Measurements from ENCODE around the gene AMPD2.
"Not testable (repeated sequence)": the region's sequence is repeated elsewhere in the genome, so short reads cannot be mapped to it uniquely, and the experiment has no call there.

The AMPD2 gene

GRCh38 chr1:109657395-109657794 is 37.8 kb downstream of the AMPD2 start:
- TF ChIP-seq BHLHE40 (IDR thresholded peaks at IDR 0.05; ENCODE audit: borderline replicate concordance) (no peak), NFRKB (IDR thresholded peaks at IDR 0.05) (no peak), FOXK2 (IDR thresholded peaks at IDR 0.05) (no peak), LEF1 (IDR thresholded peaks at IDR 0.05; ENCODE audit: borderline replicate concordance) (no peak), SP1 (IDR thresholded peaks at IDR 0.05) (no peak), FOXA1 (IDR thresholded peaks at IDR 0.05) (no peak)
- TF ChIP-seq, protein P1, sequence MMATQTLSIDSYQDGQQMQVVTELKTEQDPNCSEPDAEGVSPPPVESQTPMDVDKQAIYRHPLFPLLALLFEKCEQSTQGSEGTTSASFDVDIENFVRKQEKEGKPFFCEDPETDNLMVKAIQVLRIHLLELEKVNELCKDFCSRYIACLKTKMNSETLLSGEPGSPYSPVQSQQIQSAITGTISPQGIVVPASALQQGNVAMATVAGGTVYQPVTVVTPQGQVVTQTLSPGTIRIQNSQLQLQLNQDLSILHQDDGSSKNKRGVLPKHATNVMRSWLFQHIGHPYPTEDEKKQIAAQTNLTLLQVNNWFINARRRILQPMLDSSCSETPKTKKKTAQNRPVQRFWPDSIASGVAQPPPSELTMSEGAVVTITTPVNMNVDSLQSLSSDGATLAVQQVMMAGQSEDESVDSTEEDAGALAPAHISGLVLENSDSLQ (IDR thresholded peaks at IDR 0.05), result no peak
- ChIA-PET CTCF (interaction anchor here (1.1 to 2.3 kb wide), 2 partner anchors 15 to 17 kb away, joined by 4 to 14 read pairs; no protein-coding TSS in a partner anchor), POLR2A (interaction anchor here (2.1 kb wide), 1 partner anchor 11 kb away, joined by 8 read pairs; the partner anchor contains the start of gene GSTM2)
- no peak for DNase-seq (ENCODE audit: extremely low spot score)

DNA sequence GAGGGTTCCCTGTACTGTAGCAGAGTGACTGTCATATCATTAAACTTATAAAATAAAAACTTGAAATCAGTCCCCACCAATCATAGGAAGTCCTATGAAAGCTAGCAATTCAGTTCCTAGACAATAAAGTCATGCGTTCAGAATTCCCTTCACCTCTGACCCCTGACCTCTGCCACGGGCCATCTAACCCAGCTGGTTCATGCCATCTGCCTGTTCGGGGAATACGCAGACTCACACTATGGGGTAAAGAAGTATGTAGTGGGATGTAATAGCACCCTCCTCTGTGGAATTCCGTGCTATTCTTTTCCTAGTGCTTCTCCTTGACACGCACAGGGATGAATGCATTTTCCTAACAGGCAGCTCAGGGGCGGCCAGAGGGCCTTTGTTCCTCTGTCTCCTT is 38.3 kb downstream of the AMPD2 start:
- TF ChIP-seq LEF1 (IDR thresholded peaks at IDR 0.05; ENCODE audit: borderline replicate concordance), result no peak
- no peak for TF ChIP-seq FOXK2 (IDR thresholded peaks at IDR 0.05)
- no peak for TF ChIP-seq NFRKB (IDR thresholded peaks at IDR 0.05)
- TF ChIP-seq, protein P1 (IDR thresholded peaks at IDR 0.05), result no peak
- no peak for TF ChIP-seq FOXM1 (IDR thresholded peaks at IDR 0.05; ENCODE audit: borderline replicate concordance)
- POLR2A ChIA-PET, result interaction anchor here (0.6 kb wide), 1 partner anchor 100 kb away, joined by 3 read pairs; no protein-coding TSS in a partner anchor
- DNase-seq (ENCODE audit: extremely low spot score), result no peak
- CTCF ChIA-PET, result interaction anchor here (1.0 to 2.3 kb wide), 3 partner anchors 8 to 18 kb away, joined by 3 to 14 read pairs (median 4); no protein-coding TSS in a partner anchor

DNA sequence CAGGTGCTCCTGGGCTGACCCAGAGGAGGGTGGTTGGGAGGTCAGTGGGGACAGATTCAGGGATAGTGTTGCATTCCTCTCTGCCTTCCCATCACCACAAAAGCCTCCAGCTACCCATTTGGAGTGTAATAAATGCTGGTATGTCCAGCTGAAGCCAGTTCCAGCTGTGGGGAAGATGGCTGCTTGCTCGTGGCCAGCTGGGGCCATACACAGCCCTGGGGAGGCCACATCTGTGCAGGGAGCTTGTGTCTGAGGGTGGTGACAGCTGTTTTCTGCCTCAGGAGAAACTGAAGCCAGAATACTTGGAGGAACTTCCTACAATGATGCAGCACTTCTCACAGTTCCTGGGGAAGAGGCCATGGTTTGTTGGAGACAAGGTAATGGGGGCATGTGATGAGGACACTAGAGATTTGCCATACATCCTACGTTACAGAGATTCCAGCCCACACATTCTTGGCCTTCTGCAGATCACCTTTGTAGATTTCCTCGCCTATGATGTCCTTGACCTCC is 39.0 kb downstream of the AMPD2 start:
- CTCF ChIA-PET, result interaction anchor here (1.0 to 2.3 kb wide), 2 partner anchors 8 to 19 kb away, joined by 3 to 14 read pairs; no protein-coding TSS in a partner anchor
- POLR2A ChIA-PET, result interaction anchor here (0.6 kb wide), 1 partner anchor 100 kb away, joined by 3 read pairs; no protein-coding TSS in a partner anchor
- TF ChIP-seq ELF4 (IDR thresholded peaks at IDR 0.05) (no peak), FOXA1 (IDR thresholded peaks at IDR 0.05) (no peak), ARNT (IDR thresholded peaks at IDR 0.05) (no peak), SP1 (IDR thresholded peaks at IDR 0.05) (no peak), SUZ12 (IDR thresholded peaks at IDR 0.05) (no peak)
- no peak for DNase-seq (ENCODE audit: extremely low spot score)

DNA sequence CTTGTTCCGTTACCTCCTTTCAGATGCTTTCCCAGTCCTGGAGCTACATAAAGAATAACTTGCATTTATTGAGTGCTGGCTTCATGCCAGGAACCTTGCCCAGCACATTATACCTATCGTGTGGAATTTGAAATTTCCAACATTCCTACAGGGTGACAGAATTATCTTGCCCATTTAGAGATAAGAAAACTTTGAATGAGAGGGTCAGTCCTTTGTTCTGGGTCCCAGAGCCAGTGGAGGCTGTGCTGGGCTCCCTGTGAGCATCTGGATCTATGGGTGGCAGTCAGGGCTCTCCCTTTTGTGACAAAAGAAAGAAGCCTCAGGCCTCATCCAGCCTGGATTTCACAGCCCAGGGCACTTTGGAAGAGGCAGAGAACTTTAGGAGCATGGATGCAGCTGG is 39.5 kb downstream of the AMPD2 start:
- ChIA-PET POLR2A (no interaction called here), CTCF (interaction anchor here (0.6 kb wide), 1 partner anchor 18 kb away, joined by 3 read pairs; no protein-coding TSS in a partner anchor)
- TF ChIP-seq CTBP1 (IDR thresholded peaks at IDR 0.05; ENCODE audit: borderline replicate concordance), result no peak
- no peak for TF ChIP-seq FOXK2 (IDR thresholded peaks at IDR 0.05)
- no peak for TF ChIP-seq HDGF (IDR thresholded peaks at IDR 0.05; ENCODE audit: borderline replicate concordance)
- TF ChIP-seq FOXA1 (IDR thresholded peaks at IDR 0.05), result no peak
- TF ChIP-seq NFRKB (IDR thresholded peaks at IDR 0.05), result no peak
- DNase-seq (ENCODE audit: extremely low spot score), result no peak

- TF ChIP-seq L3MBTL2 (conservative IDR thresholded peaks at IDR 0.05) (no peak), NFRKB (IDR thresholded peaks at IDR 0.05) (no peak), ZNF384 (IDR thresholded peaks at IDR 0.05) (no peak), FOXK2 (IDR thresholded peaks at IDR 0.05) (no peak)
- TF ChIP-seq, protein P1 (IDR thresholded peaks at IDR 0.05), result no peak
- ChIA-PET POLR2A (no interaction called here), CTCF (interaction anchor here (0.6 to 1.0 kb wide), 3 partner anchors 11 to 20 kb away, joined by 3 to 6 read pairs (median 3); no protein-coding TSS in a partner anchor)
- no peak for DNase-seq (ENCODE audit: extremely low spot score)
Measured at GRCh38 chr1:109659997-109660690, 40.5 kb downstream of the AMPD2 start.

DNA sequence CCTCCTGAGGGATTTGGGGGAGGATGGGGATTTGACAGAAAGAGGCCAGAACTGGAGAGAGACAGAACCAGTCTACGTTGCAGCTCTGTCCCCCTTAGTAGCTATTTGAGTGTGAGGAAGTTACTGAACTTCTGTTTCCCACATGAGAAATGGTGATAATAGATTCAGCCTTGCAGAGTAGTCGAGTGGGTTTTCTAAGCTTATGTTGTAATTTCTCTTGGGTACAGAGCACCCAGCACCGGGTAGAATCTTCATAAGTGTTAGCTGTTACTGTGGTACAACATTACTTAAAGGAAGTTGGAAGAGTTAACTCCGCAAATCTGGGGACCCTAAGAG is 41.0 kb downstream of the AMPD2 start:
- POLR2A ChIA-PET; DNase-seq (ENCODE audit: extremely low spot score): not testable (repeated sequence)
- CTCF ChIA-PET, result interaction anchor here (0.6 to 1.0 kb wide), 3 partner anchors 9 to 369 kb away, joined by 3 to 6 read pairs (median 4); no protein-coding TSS in a partner anchor

DNA sequence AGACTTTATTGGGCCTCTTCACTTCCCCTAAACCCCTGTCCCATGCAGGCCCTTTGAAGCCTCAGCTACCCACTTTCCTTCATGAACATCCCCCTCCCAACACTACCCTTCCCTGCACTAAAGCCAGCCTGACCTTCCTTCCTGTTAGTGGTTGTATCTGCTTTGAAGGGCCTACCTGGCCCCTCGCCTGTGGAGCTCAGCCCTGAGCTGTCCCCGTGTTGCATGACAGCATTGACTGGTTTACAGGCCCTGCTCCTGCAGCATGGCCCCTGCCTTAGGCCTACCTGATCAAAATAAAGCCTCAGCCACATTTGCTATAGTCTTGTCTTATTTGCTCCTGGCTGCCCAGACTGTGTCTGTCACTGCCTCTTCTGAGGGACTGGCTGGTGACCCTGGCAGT is 41.8 kb downstream of the AMPD2 start:
- TF ChIP-seq, protein P1 (IDR thresholded peaks at IDR 0.05), result no peak
- TF ChIP-seq SUZ12 (IDR thresholded peaks at IDR 0.05), result no peak
- no peak for TF ChIP-seq TARDBP (IDR thresholded peaks at IDR 0.05)
- no peak for TF ChIP-seq ELF4 (IDR thresholded peaks at IDR 0.05)
- no peak for TF ChIP-seq LEF1 (IDR thresholded peaks at IDR 0.05; ENCODE audit: borderline replicate concordance)
- no peak for TF ChIP-seq FOXK2 (IDR thresholded peaks at IDR 0.05)
- TF ChIP-seq FOXA1 (IDR thresholded peaks at IDR 0.05), result no peak
- TF ChIP-seq L3MBTL2 (conservative IDR thresholded peaks at IDR 0.05), result no peak
- no peak for TF ChIP-seq ARNT (IDR thresholded peaks at IDR 0.05)
- no peak for TF ChIP-seq BHLHE40 (IDR thresholded peaks at IDR 0.05; ENCODE audit: borderline replicate concordance)
- ChIA-PET CTCF (interaction anchor here (0.6 to 1.7 kb wide), 5 partner anchors 9 to 368 kb away, joined by 3 to 5 read pairs (median 4); no protein-coding TSS in a partner anchor), POLR2A (no interaction called here)
- DNase-seq (ENCODE audit: extremely low spot score), result no peak
